Thyroid gland (tissue), 4 donors: ENCODE measurements around the gene PDGFB.

Experiments used
- POLR2A ChIP-seq, 2 donors: fragments of 450-650 bp; IDR thresholded peaks; one replicate each; pipeline ENCODE4 v1.6.1; 2017; ENCODE audit warnings: antibody characterized with exemption in 2 of 2, mild to moderate bottlenecking in 2 of 2, moderate library complexity in 1 of 2
- TF ChIP-seq, protein P1 (sequence below), 6 experiments: fragments of 200-600 bp in 3 of 6; fragments of 450-650 bp in 3 of 6; sonication (generic) in 3 of 6; IDR thresholded peaks; one replicate each; pipeline ENCODE4 v1.5.1; 2016 to 2019; ENCODE audit warnings: antibody characterized with exemption in 6 of 6, mild to moderate bottlenecking in 2 of 6, inconsistent platforms in 1 of 6, moderate library complexity in 1 of 6

DNA sequence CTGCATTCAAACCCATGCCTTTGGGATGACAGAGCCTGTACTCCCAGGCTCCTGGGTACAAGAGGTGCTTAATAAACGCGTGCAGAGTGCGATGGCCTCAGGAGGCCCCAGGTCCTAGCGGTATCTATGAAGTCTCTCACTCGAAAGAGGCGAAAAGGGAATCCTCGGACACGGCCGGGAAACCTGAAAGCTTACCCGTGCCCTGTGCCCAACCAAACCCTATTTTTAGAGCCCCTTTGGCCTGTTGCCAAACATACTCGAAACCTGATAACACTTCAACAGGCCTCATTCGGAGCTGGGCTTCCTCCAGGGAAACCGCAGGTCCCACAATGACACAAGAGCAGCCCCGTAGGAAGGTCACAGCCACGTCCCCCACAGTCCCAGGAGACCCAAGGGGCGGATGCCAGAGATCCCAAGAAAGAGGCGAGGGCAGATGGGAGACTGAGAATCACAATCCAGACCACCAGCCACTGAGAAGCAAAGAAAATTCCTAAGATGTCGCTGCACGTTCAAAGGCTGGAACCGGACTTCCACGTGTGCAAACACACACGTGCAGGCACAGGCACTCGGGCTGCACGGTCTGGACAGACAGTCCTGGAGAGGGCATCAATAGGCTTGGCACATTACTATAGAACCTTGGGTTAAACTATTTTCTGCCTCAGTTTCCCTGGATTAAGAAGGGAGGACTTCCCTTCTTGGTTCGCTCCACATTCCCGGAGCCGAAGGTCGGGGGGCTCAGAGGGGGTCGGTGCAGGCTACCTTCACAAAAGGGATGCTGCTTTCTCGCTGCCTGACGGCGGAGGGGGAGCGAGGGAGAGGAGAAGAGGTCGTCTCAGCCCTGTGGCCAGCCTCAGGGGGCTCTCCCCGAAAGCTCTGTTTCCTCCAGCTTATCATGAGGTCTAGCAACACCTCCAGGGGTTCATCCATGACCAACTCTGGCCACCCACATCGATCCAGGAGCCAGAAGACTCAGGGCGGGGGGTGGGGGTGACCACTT lies 8.2 kb downstream of the PDGFB start:
- no peak for TF ChIP-seq POLR2A (IDR thresholded peaks at IDR 0.05)
- TF ChIP-seq, protein P1, sequence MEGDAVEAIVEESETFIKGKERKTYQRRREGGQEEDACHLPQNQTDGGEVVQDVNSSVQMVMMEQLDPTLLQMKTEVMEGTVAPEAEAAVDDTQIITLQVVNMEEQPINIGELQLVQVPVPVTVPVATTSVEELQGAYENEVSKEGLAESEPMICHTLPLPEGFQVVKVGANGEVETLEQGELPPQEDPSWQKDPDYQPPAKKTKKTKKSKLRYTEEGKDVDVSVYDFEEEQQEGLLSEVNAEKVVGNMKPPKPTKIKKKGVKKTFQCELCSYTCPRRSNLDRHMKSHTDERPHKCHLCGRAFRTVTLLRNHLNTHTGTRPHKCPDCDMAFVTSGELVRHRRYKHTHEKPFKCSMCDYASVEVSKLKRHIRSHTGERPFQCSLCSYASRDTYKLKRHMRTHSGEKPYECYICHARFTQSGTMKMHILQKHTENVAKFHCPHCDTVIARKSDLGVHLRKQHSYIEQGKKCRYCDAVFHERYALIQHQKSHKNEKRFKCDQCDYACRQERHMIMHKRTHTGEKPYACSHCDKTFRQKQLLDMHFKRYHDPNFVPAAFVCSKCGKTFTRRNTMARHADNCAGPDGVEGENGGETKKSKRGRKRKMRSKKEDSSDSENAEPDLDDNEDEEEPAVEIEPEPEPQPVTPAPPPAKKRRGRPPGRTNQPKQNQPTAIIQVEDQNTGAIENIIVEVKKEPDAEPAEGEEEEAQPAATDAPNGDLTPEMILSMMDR (IDR thresholded peaks at IDR 0.05): no peak
